ENCODE data around the gene BTBD19.

BTBD19 gene

GRCh38 chr1:44798481-44799365, 9.6 kb upstream of the BTBD19 start:
- no peak overlapping the region for H2AFZ ChIP-seq (ENCODE audit: low read depth, low read length)
- 95% methylated on average over 10 of the region's 10 CpGs for WGBS
- H2BK12ac ChIP-seq (ENCODE audit: low read length in 2 of 2): peak overlapping the region; percentile 28 to 98
- no peak overlapping the region for H2BK5ac ChIP-seq (ENCODE audit: low read depth, low read length, poor library complexity, severe bottlenecking)
- H3K14ac ChIP-seq (ENCODE audit: low read length in 2 of 2): peak overlapping the region in 1 of 2 experiments; percentile 65
- peak overlapping the region in 1 of 2 experiments; percentile 78 for H3K18ac ChIP-seq (ENCODE audit: low read depth in 1 of 2, low read length in 2 of 2)
- H3K9ac ChIP-seq (ENCODE audit: low read length): peak overlapping the region; percentile 88
- no peak overlapping the region for H4K91ac ChIP-seq (ENCODE audit: low read length)
- peak overlapping the region; percentile 31 for H2BK15ac ChIP-seq (ENCODE audit: low read depth, poor library complexity, severe bottlenecking)
- peaks cover 29% of the 10 kb centered on the region for H3K4me1 ChIP-seq (ENCODE audit: control insufficient read depth, insufficient read depth, low read depth, low read length)
- no peaks in the 10 kb centered on the region for H3K9me3 ChIP-seq (ENCODE audit: control insufficient read depth, low read length)
- H2BK120ac ChIP-seq (ENCODE audit: low read depth, low read length): no peak overlapping the region
- H3K79me1 ChIP-seq (replicated peaks; ENCODE audit: low read length, poor library complexity, severe bottlenecking): peaks cover 3% of the 10 kb centered on the region
- peaks cover 20 to 21% of the 10 kb centered on the region in 2 experiments for H3K36me3 ChIP-seq (ENCODE audit: control insufficient read depth in 1 of 2, insufficient read depth in 2 of 2, low read depth in 1 of 2, low read length in 2 of 2)
- no peaks in the 10 kb centered on the region for H3K27me3 ChIP-seq (ENCODE audit: control insufficient read depth in 1 of 2, insufficient read depth in 1 of 2, low read length in 2 of 2)
- peak overlapping the region; percentile 51 for H4K8ac ChIP-seq (ENCODE audit: low read length)
- peak overlapping the region; percentile 95 for H3K27ac ChIP-seq (ENCODE audit: low read length, poor library complexity, severe bottlenecking)
- no peak overlapping the region for H3K4me3 ChIP-seq (ENCODE audit: insufficient read depth in 1 of 2, low read depth in 1 of 2, low read length in 2 of 2)
- H3K23ac ChIP-seq (ENCODE audit: low read length in 2 of 2): no peak overlapping the region
- no peak for DNase-seq
- no peak overlapping the region for H3K4me2 ChIP-seq (ENCODE audit: low read length, poor library complexity, severe bottlenecking)
- H3K4ac ChIP-seq (ENCODE audit: low read depth in 1 of 2, low read length in 2 of 2): peak overlapping the region in 1 of 2 experiments; percentile 90
- H2AK5ac ChIP-seq (ENCODE audit: low read length, severe bottlenecking): peak overlapping the region; percentile 69

- peak; percentile 98 for DNase-seq
- peak within 1 kb of the TSS in 1 of 2 experiments; percentile 75 for H3K23ac ChIP-seq (ENCODE audit: low read length in 2 of 2)
- under 1% methylated on average over 60 of the region's 79 CpGs for WGBS
- no peaks in the 10 kb centered on the region for H3K27me3 ChIP-seq (ENCODE audit: control insufficient read depth in 1 of 2, insufficient read depth in 1 of 2, low read length in 2 of 2)
- peaks cover 3% of the 10 kb centered on the region for H3K79me1 ChIP-seq (replicated peaks; ENCODE audit: low read length, poor library complexity, severe bottlenecking)
- peaks cover 34% of the 10 kb centered on the region for H3K4me1 ChIP-seq (ENCODE audit: control insufficient read depth, insufficient read depth, low read depth, low read length)
- peak within 1 kb of the TSS in 1 of 2 experiments; percentile 91 for H3K14ac ChIP-seq (ENCODE audit: low read length in 2 of 2)
- peak within 1 kb of the TSS; percentile 15 for H2AFZ ChIP-seq (ENCODE audit: low read depth, low read length)
- H3K36me3 ChIP-seq (ENCODE audit: control insufficient read depth in 1 of 2, insufficient read depth in 2 of 2, low read depth in 1 of 2, low read length in 2 of 2): peaks cover 31 to 32% of the 10 kb centered on the region in 2 experiments
- no peaks in the 10 kb centered on the region for H3K9me3 ChIP-seq (ENCODE audit: control insufficient read depth, low read length)
- peak within 1 kb of the TSS in 1 of 2 experiments; percentile 87 for H2BK12ac ChIP-seq (ENCODE audit: low read length in 2 of 2)
- peak within 1 kb of the TSS; percentile 82 to 90 for H3K4me3 ChIP-seq (ENCODE audit: insufficient read depth in 1 of 2, low read depth in 1 of 2, low read length in 2 of 2)
- peak within 1 kb of the TSS; percentile 75 for H2BK15ac ChIP-seq (ENCODE audit: low read depth, poor library complexity, severe bottlenecking)
- peak within 1 kb of the TSS; percentile 94 for H3K9ac ChIP-seq (ENCODE audit: low read length)
- no peak within 1 kb of the TSS for H2AK5ac ChIP-seq (ENCODE audit: low read length, severe bottlenecking)
- peak within 1 kb of the TSS; percentile 65 for H4K91ac ChIP-seq (ENCODE audit: low read length)
- H2BK120ac ChIP-seq (ENCODE audit: low read depth, low read length): peak within 1 kb of the TSS; percentile 89
- H3K4me2 ChIP-seq (ENCODE audit: low read length, poor library complexity, severe bottlenecking): peak within 1 kb of the TSS; percentile 72
- H3K4ac ChIP-seq (ENCODE audit: low read depth in 1 of 2, low read length in 2 of 2): peak within 1 kb of the TSS; percentile 54 to 65
- peak within 1 kb of the TSS; percentile 83 for H2BK5ac ChIP-seq (ENCODE audit: low read depth, low read length, poor library complexity, severe bottlenecking)
- peak within 1 kb of the TSS; percentile 95 for H3K27ac ChIP-seq (ENCODE audit: low read length, poor library complexity, severe bottlenecking)
- peak within 1 kb of the TSS; percentile 70 to 92 for H3K18ac ChIP-seq (ENCODE audit: low read depth in 1 of 2, low read length in 2 of 2)
- H4K8ac ChIP-seq (ENCODE audit: low read length): peak within 1 kb of the TSS; percentile 38
Measured at GRCh38 chr1:44799770-44800584, 8.3 kb upstream of the BTBD19 start, which contains the start of gene PLK3. Gene PLK3 (plus strand): TSS chr1:44800377. CDS start chr1:44800464, 87 bp downstream.

GRCh38 chr1:44801491-44802305, 6.6 kb upstream of the BTBD19 start:
- DNase-seq: peak; percentile 38
- Histone ChIP-seq H2AFZ (ENCODE audit: low read depth, low read length) (no peak overlapping the region), H3K9ac (ENCODE audit: low read length) (peak overlapping the region; percentile 94), H2BK5ac (ENCODE audit: low read depth, low read length, poor library complexity, severe bottlenecking) (no peak overlapping the region), H3K18ac (ENCODE audit: low read depth in 1 of 2, low read length in 2 of 2) (peak overlapping the region in 1 of 2 experiments; percentile 22), H2BK120ac (ENCODE audit: low read depth, low read length) (no peak overlapping the region), H2BK15ac (ENCODE audit: low read depth, poor library complexity, severe bottlenecking) (no peak overlapping the region), H2BK12ac (ENCODE audit: low read length in 2 of 2) (peak overlapping the region in 1 of 2 experiments; percentile 35), H3K4me2 (ENCODE audit: low read length, poor library complexity, severe bottlenecking) (peak overlapping the region; percentile 72), H3K4ac (ENCODE audit: low read depth in 1 of 2, low read length in 2 of 2) (peak overlapping the region in 1 of 2 experiments; percentile 47), H4K91ac (ENCODE audit: low read length) (no peak overlapping the region), H3K4me3 (ENCODE audit: insufficient read depth in 1 of 2, low read depth in 1 of 2, low read length in 2 of 2) (peak overlapping the region; percentile 47 to 90), H3K79me1 (replicated peaks; ENCODE audit: low read length, poor library complexity, severe bottlenecking) (peaks cover 7% of the 10 kb centered on the region), H3K4me1 (ENCODE audit: control insufficient read depth, insufficient read depth, low read depth, low read length) (peaks cover 48% of the 10 kb centered on the region), H3K36me3 (ENCODE audit: control insufficient read depth in 1 of 2, insufficient read depth in 2 of 2, low read depth in 1 of 2, low read length in 2 of 2) (peaks cover 49 to 50% of the 10 kb centered on the region in 2 experiments), H4K8ac (ENCODE audit: low read length) (no peak overlapping the region), H3K14ac (ENCODE audit: low read length in 2 of 2) (peak overlapping the region in 1 of 2 experiments; percentile 80), H3K23ac (ENCODE audit: low read length in 2 of 2) (peak overlapping the region in 1 of 2 experiments; percentile 10), H3K27me3 (ENCODE audit: control insufficient read depth in 1 of 2, insufficient read depth in 1 of 2, low read length in 2 of 2) (no peaks in the 10 kb centered on the region), H3K9me3 (ENCODE audit: control insufficient read depth, low read length) (no peaks in the 10 kb centered on the region), H2AK5ac (ENCODE audit: low read length, severe bottlenecking) (no peak overlapping the region), H3K27ac (ENCODE audit: low read length, poor library complexity, severe bottlenecking) (no peak overlapping the region)
- WGBS: 71% methylated on average over 10 of the region's 13 CpGs

Measured in mesenchymal stem cell (in vitro differentiated cells and primary cell).